ENCODE measurements around the gene TCP11.

Gene TCP11

GRCh38 chr6:35080821-35081425 lies 60.2 kb downstream of the TCP11 start:
- DNase-seq (ENCODE audit: low spot score): no peak

GRCh38 chr6:35080016-35080680 lies 61.0 kb downstream of the TCP11 start:
- no peak for DNase-seq (ENCODE audit: low spot score)

GRCh38 chr6:35079311-35080000 lies 61.7 kb downstream of the TCP11 start:
- DNase-seq (ENCODE audit: low spot score): no peak

GRCh38 chr6:35078896-35079295 lies 62.2 kb downstream of the TCP11 start:
- no peak for DNase-seq (ENCODE audit: low spot score)

GRCh38 chr6:35078226-35078850 lies 62.8 kb downstream of the TCP11 start:
- no peak for DNase-seq (ENCODE audit: low spot score)

GRCh38 chr6:35077713-35078105 lies 63.4 kb downstream of the TCP11 start:
- DNase-seq (ENCODE audit: low spot score): no peak

GRCh38 chr6:35076997-35077712 lies 64.0 kb downstream of the TCP11 start:
- DNase-seq (ENCODE audit: low spot score): no peak

- no peak for DNase-seq (ENCODE audit: low spot score)
Measured at GRCh38 chr6:35073766-35074471, 67.2 kb downstream of the TCP11 start.

GRCh38 chr6:35073211-35073610 lies 67.9 kb downstream of the TCP11 start:
- DNase-seq (ENCODE audit: low spot score): no peak

- no peak for DNase-seq (ENCODE audit: low spot score)
Measured at GRCh38 chr6:35072698-35073055, 68.5 kb downstream of the TCP11 start.

- no peak for DNase-seq (ENCODE audit: low spot score)
Measured at GRCh38 chr6:35072051-35072697, 69.0 kb downstream of the TCP11 start.

- no peak for DNase-seq (ENCODE audit: low spot score)
Measured at GRCh38 chr6:35071347-35071994, 69.7 kb downstream of the TCP11 start.

- no peak for DNase-seq (ENCODE audit: low spot score)
Measured at GRCh38 chr6:35070111-35070510, 71.0 kb downstream of the TCP11 start.

GRCh38 chr6:35069262-35069661 lies 71.9 kb downstream of the TCP11 start:
- no peak for DNase-seq (ENCODE audit: low spot score)

GRCh38 chr6:35068644-35069043 lies 72.5 kb downstream of the TCP11 start:
- no peak for DNase-seq (ENCODE audit: low spot score)

- no peak for DNase-seq (ENCODE audit: low spot score)
Measured at GRCh38 chr6:35068206-35068605, 72.9 kb downstream of the TCP11 start.

Data from COLO829 (cell line).